GM23338 (cell line): Measurements from ENCODE around the gene TMEM175. TPM values are rescaled to one million over a fixed set of nuclear protein-coding genes. Genes with fewer than 3 reads are reported as not detected.

Source experiments
- polyA plus RNA-seq: library from polyadenylated mRNA; unstranded; fragments of >200 nt; fragmentation: Nextera tagmentation; extraction: Ambion mirVana; gene quantifications from 2 replicates; pipeline ENCODE4 v1.2.1, GENCODE V29; 2016
- total RNA-seq: library from RNA; depleted of rRNA; stranded (reverse); fragments of >200 nt; shearing (Covaris generic); gene quantifications from 2 replicates; pipeline ENCODE4 v1.2.3, GENCODE V29; 2014; rRNA removed

TMEM175 gene
- total and polyA plus RNA-seq, 2 experiments from 2014 or later = 8.0 to 11.4 TPM

Other genes with a start within 250 kb of the TMEM175 start
- 2.6 and 3.7 TPM in 2 replicates for gene SLC49A3, start 243.3 kb upstream of the TMEM175 start, total RNA-seq
- 1.1 and 1.3 TPM in 2 replicates for gene SLC49A3, start 243.3 kb upstream of the TMEM175 start, polyA plus RNA-seq
- 49.0 and 53.8 TPM in 2 replicates for gene PCGF3, start 226.6 kb upstream of the TMEM175 start, total RNA-seq
- gene PCGF3, start 226.6 kb upstream of the TMEM175 start, polyA plus RNA-seq = 31.0 and 33.1 TPM in 2 replicates
- 0.58 and 0.97 TPM in 2 replicates for gene CPLX1, start 106.3 kb upstream of the TMEM175 start, total RNA-seq
- 0.86 and 1.1 TPM in 2 replicates for gene CPLX1, start 106.3 kb upstream of the TMEM175 start, polyA plus RNA-seq
- gene GAK, start 144 bp upstream of the TMEM175 start, total RNA-seq = 88.6 and 124 TPM in 2 replicates
- gene GAK, start 144 bp upstream of the TMEM175 start, polyA plus RNA-seq = 47.9 and 48.5 TPM in 2 replicates
- 18.6 and 22.4 TPM in 2 replicates for gene DGKQ, start 41.1 kb downstream of the TMEM175 start, total RNA-seq
- 3.4 and 4.0 TPM in 2 replicates for gene DGKQ, start 41.1 kb downstream of the TMEM175 start, polyA plus RNA-seq
- 0.62 and 6.1 TPM in 2 replicates for gene IDUA, start 54.6 kb downstream of the TMEM175 start, total RNA-seq
- gene IDUA, start 54.6 kb downstream of the TMEM175 start, polyA plus RNA-seq = 0.80 and 1.3 TPM in 2 replicates
- gene SLC26A1, start 60.9 kb downstream of the TMEM175 start, total RNA-seq = 0.10 and 0.16 TPM in 2 replicates
- gene SLC26A1, start 60.9 kb downstream of the TMEM175 start, polyA plus RNA-seq = 0.07 and 0.27 TPM in 2 replicates
- 28.6 and 35.8 TPM in 2 replicates for gene FGFRL1, start 79.2 kb downstream of the TMEM175 start, total RNA-seq
- 7.0 and 7.3 TPM in 2 replicates for gene FGFRL1, start 79.2 kb downstream of the TMEM175 start, polyA plus RNA-seq
- 11.8 and 20.6 TPM in 2 replicates for gene RNF212, start 181.1 kb downstream of the TMEM175 start, total RNA-seq
- gene RNF212, start 181.1 kb downstream of the TMEM175 start, polyA plus RNA-seq = 17.0 and 19.7 TPM in 2 replicates
- gene SPON2, start 240.1 kb downstream of the TMEM175 start, total RNA-seq = 2.1 and 2.2 TPM in 2 replicates
- gene SPON2, start 240.1 kb downstream of the TMEM175 start, polyA plus RNA-seq = 1.2 and 2.4 TPM in 2 replicates